ELF-1 (cell line): Measurements from ENCODE around the gene LRP1B.
"Not testable (repeated sequence)": the region's sequence is repeated elsewhere in the genome, so short reads cannot be mapped to it uniquely, and the experiment has no call there.

Experiments
- DNase-seq: peaks from one replicate; pipeline ENCODE4 v3.0.0-alpha.2; 2016; ENCODE audit warnings: low read depth, low spot score

Gene LRP1B

DNA sequence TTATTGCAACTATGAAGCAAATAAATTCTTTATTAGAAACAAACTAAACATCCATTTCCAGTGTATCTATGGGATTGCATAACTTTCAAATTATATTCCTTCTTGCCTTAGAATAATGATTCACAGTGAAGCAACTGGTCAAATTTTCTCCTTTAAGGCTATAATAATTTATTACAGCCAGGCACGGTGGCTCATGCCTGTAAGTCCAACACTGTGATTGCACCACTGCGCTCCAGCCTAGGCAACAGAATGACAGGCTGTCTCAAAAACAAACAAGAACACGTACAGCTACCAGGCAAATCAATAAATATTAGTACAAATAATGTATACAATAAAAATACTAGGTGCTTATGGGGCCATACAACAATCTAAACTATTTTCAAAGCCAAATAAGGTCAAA, 1416.2 kb downstream of the LRP1B start:
- no peak for DNase-seq

DNA sequence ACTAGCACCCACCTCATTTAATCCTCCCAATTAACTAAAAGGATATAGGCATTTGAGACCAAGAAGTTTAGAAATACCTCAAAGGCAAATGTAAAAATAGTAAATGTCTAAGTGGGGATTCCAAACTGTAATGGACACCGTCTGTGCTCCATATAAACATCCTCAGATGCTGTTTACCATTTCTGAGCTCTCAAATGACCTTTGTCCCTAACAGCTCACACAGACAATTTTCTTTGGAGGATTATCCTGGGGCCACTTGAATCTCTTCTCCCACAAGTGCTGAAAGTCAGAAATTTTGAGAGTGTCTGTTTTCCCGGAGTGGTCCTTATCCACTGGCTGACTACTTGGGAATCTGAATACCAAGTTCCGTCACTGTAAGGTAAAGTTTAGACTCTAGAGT, 1418.9 kb downstream of the LRP1B start:
- DNase-seq, result no peak

GRCh38 chr2:140701726-140702125, 1429.1 kb downstream of the LRP1B start:
- DNase-seq, result no peak

GRCh38 chr2:140698636-140699035, 1432.2 kb downstream of the LRP1B start:
- no peak for DNase-seq

- DNase-seq, result peak; percentile 4
Observed at GRCh38 chr2:140696449-140696848, 1434.4 kb downstream of the LRP1B start.

DNA sequence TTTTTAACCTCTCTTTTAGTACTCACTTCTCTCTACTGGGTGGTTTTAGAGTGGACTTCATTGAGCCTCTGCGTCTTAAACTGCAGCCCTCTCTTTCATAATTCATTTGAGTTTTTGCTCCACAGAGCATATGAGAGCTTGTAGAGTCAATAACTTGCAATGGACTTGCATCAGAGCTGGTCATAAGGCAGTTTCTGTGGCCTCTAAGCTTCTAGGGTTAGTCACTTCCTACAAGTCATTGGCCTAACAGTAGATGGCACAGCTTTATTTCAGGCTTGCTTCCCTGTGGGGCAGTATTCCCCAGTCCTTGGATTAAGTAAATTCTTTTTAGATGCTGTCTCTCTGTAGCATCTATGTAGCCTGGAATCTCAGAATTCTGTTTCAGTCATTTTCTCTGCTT, 1435.7 kb downstream of the LRP1B start:
- DNase-seq, result peak; percentile 2

DNA sequence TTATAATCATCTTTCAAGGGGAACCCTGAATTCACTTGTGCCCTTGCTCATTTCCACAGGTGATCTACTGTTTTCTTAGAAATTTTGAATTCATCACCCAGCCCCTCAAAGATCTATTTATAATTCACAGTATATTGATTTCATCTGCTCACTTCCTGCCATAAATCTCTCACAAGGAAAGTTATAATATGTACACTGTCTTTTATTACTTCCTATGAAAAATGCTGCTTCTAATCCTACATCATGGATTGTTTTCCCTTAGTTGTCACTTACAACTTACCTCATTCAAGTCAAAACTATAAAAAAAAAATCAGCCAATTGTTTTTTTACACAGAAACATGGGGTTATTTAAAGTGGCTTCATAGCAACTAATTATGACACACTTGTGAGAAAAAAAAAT, 1443.0 kb downstream of the LRP1B start:
- DNase-seq, result no peak

DNA sequence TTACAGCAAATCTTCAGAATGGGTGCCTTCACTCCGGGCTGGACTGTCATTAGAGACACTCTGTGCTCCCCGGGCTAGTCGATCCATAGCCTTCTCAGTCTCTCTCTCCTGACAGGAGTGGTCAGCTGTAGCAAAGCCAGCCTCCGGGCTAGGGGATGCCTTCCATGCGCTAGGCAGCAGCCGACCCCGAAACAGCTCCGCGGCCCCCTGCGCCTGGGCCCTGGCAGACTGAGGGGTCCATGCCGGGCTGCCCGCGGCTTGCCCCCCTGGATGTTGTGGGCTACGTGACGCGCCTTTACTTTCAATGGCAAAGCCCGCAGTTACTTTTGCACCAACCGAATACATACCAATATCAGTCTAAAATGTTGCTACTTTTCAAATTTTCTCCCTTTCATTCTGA, 1447.2 kb downstream of the LRP1B start:
- no peak for DNase-seq

GRCh38 chr2:140680862-140681261, 1450.0 kb downstream of the LRP1B start:
- DNase-seq, result no peak

DNA sequence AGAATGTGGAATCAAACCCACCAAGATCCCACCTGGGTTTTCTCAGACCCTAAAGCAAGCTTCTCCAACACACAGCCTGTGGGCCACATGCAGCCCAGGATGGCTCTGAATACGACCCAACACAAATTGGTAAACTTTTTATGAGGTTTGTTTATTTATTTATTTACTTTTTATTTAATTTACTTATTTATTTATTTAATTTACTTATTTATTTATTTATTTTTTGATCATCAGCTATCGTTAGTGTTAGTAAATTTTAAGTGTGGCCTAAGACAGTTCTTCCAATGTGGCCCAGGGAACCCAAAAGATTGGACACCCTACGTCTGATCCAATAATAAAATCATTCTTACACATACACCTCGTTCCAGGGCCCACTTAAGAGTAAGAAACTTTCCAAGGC, 1451.1 kb downstream of the LRP1B start:
- no peak for DNase-seq

DNA sequence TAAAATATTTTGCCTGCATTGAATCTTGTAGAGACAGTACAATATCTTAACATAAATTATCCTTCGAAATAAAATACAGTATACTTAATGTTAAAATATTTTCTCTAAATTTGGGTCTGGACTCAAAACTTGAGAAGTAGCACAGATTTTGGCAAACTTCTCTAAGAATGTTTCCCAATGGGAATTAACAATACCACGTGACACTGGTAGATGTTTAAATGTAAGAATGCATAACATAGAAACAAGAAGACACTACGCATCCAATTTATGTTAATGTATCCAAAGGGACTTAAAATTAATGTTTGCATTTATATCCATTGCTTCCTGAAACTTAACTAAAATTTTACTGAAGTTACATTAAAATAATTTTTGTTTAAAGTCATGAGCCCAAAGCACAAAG, 1460.9 kb downstream of the LRP1B start:
- no peak for DNase-seq

DNA sequence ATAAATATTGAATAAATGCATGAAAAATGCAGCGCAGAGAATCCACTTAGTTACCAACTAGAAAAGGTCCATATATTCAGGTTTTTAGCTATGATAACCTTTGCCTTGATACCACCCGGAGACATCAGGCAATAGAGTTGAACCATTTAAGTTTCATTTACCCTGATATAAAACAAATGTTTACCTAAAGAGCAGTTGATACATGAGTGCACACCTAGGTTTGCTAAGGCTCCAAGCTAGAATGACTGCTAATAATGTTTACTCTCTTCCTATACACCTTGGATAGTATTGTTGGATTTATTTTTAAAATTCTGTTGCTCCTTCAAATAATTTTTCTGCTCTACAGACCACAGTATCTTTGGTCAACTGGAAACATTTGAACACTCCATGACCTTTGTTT, 1463.6 kb downstream of the LRP1B start:
- no peak for DNase-seq

GRCh38 chr2:140662504-140662903, 1468.3 kb downstream of the LRP1B start:
- no peak for DNase-seq

- no peak for DNase-seq
Observed at GRCh38 chr2:140658760-140659692, 1471.8 kb downstream of the LRP1B start.

- DNase-seq, result no peak
Observed at GRCh38 chr2:140657657-140658056, 1473.2 kb downstream of the LRP1B start.

GRCh38 chr2:140654565-140654964, 1476.3 kb downstream of the LRP1B start:
- DNase-seq, result no peak

DNA sequence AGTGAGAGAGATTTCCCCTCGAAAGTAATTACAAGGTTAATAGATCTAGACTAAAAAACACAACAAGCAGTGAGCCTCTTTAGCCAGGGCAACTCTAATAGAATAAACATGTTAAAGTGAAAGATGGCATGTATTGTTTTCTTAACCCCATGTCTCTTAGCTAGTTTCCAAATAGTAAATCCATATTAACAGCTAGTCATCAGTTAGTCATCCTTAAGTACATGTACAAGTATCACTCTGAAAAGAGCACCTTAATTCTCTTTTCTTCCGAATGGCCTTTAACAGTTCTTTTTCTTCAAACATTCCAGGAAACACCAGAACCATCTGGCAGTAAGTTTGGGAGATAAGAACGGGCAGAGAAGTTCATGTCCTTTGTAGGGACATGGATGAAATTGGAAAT, 1480.0 kb downstream of the LRP1B start:
- DNase-seq, result no peak

DNA sequence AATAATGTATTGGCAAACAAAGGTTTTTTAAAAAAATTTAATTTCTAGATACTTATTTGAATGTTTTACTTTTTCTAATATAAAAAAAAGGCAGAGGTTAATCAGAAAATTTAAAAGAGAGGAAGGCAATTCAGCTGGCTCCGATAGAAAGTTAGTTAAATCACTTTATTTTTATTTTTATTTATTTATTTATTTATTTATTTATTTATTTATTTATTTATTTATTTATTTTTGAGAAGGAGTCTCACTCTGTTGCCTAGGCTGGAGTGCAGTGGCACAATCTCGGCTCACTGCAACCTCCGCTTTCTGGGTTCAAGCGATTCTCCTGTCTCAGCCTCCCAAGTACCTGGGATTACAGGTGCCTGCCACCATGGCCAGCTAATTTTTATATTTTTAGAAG, 1480.7 kb downstream of the LRP1B start:
- DNase-seq, result not testable (repeated sequence)

DNA sequence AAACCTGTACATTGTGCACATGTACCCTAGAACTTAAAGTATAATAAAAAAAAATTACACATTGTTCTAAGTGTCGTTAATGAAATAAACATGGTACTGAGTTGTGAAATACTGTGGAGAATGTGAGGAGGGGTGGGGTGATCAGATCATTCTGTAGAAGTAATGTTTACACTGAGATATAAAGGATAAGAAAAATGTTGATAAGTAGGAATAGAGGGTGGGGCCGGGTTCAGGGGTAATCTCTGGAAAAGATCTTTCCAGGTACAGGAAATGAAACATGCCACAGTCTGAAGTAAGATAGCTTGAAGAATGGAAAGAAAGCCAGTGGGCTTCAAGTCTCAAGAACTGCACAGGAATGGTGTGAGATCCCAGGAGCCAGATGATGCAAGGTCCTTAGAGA, 1482.4 kb downstream of the LRP1B start:
- DNase-seq, result no peak

- no peak for DNase-seq
Observed at GRCh38 chr2:140643761-140644187, 1487.0 kb downstream of the LRP1B start.

- DNase-seq, result no peak
Observed at GRCh38 chr2:140641163-140641562, 1489.7 kb downstream of the LRP1B start.

- no peak for DNase-seq
Observed at GRCh38 chr2:140639628-140640027, 1491.2 kb downstream of the LRP1B start.

GRCh38 chr2:140630557-140630956, 1500.3 kb downstream of the LRP1B start:
- DNase-seq, result no peak

DNA sequence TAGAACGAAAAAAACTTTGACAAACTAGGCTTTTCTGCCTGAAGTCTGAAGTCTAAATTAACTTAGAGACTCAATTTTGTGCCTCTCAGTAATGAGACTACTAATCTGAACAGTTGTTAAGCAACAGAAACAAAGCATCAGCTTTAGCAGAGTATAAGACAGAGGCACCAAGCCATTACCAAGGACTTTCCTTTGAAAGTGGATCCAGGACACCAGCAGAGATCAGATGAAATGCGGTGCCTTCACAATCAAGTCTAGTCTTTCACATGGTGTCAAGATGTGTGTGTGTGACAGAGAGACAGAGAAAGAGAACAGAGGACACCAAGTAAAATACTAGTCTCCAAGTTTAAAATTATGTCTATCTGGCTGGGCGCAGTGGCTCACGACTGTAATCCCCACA, 1502.9 kb downstream of the LRP1B start:
- no peak for DNase-seq
